HG03378 (cell line): ENCODE measurements around the gene ANKS1A.

Experiments
- ATAC-seq: cut with Tn5 transposase; IDR thresholded peaks from one replicate; pipeline ENCODE4 v1.9.1; 2021; ENCODE audit warnings: mild to moderate bottlenecking, moderate library complexity; ENCODE audit not compliant: unreplicated experiment

ANKS1A gene

DNA sequence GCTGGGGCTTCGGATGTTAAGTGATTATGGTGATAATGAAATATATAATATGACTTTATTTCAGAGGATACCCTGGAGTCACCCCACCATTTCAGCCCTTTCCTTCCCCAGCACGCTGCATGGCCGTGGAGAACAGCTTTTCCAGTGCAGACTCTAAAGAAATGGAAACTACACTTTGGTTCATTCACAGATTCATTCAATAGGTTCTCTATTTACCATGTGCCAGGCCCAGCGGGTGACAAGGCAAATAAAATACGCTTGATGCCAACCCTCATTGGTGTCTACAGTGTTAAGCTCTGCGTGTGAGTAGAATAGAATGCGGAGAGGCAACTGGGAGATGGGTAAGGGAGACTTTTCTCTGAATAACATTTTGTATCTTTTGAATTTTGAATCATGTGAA lies 162.3 kb downstream of the ANKS1A start:
- ATAC-seq, result no peak

DNA sequence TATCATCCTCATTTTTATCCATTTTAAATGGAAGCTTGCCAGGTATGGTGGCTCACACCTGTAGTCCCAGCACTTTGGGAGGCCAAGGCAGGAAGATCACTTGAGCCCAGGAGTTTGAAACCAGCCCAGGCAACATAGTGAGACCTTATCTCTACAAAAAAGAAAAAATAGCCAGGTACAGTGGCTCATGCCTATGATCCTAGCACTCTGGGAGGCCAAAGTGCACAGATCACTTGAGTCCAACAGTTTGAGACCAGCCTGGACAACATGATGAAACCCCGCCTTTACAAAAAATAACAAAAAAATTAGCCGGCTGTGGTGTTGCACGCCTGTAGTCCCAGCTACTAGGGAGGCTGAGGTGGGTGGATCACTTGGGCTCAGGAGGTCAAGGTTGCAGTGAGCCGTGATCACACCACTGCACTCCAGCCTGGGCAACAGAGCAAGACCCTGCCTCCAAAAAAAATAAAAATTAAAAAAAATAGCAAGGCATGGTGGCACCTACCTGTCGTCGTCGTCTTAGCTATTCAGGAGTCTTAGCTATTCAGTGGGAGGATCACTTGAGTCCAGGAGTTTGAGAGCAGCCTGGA lies 163.0 kb downstream of the ANKS1A start:
- no peak for ATAC-seq

DNA sequence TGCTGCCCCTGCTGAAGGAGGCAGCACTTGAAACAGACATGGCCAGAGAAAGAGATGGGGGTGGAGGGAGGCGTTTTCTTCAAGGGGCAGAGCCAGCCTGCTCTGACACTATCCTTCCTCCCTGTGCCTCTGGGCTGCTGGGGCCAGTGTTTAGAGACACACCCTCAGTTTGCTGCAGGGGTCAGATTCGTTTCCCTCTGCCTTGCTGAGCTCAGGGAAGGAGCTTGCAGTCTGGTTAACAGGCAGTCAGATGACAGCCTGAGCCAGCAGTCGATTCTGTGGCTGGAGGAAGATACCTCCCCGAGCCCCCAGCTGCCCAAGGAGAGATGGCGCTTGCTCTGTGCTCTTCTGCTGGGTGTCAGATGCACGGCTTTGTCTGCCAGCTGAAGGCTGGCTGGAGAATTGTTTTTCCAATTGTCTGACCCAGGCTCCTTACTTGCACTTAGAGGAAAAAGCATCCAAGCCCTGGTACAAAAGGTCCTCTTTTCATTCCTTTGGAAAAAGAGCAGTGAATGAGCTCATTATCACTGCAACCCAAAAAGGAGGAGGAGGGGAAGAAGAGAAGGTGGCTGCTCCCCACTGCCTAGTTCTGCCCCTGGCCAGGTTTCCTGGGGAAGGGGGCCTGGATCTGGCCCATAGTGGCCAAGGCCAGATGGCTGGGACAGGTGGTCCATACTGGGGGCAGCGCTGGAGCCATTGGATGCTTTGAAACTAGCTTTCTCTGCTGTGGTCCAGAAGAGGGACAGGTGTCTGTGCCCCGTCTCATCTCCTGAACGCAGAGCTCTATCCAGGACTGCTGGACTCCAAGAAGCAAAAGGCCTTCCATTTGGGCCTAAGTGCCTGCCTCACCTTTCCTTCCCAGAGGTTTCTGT lies 163.9 kb downstream of the ANKS1A start:
- no peak for ATAC-seq

DNA sequence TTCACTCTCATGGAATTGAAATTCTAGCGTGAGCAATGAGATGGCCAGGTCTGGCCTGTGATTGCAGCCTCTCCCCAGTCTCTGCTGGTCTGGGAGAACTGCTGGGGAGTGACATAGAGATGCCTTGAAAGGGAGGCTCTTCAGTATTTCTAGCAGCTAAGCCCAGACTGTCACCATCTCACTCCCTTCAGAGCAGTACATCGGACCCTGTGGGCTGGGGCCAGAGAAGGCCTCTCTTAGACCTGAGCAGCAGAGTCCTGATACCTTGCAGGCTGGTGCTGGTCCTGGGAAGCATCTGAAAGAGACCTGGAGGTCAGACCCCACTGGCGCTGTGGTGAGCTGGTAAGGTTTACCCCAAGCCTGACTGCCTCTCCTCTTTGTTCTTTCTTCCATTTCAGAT lies 164.6 kb downstream of the ANKS1A start:
- no peak for ATAC-seq

DNA sequence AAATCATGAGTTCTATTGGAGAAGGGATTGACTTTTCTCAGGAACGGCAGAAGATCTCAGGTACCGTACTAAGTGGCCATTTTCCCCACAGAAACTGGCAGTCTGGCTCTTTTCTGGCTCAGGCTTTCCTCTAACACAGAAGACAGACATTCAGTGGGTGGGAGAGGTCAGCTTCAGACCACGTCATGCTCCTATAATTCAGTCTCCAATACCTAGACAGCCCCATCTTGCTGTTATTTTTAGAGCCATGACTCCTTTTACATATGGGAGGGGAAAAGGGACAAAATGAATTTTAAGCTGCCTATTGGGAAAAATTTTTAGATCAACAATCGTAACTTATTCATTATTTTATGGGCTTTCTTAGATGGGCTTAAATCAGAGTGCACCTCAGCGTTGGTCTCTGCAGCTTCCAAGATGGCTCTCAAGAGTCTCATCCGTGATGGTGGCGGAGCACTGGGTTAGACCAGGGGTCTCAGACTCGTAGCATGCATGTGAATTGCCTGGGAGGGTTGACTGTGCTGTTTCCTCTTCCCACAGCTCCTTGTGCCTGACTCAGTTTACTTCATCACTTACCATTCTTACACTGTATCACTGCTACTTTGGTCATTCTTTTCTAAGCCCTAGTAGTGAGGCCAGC lies 165.2 kb downstream of the ANKS1A start:
- ATAC-seq, result no peak

DNA sequence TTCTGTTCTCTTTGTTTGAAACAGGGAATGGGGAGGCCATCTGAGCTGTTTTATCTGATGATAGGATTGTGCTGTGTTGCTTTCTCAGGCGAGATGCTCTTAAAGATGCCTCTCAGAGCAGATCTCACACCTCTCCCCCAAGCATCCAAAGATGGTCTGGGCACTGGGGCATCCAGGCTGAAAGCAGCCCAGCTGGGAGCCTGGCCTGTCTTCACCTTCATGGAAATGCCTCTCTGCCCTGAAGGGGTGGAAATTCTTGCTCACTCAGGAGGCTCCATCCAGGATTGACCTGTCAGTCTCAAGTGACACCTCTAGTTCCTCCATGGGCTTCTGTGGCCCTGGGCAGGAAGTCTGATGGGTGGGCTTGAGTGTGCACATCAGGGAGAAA lies 165.7 kb downstream of the ANKS1A start:
- ATAC-seq, result no peak

DNA sequence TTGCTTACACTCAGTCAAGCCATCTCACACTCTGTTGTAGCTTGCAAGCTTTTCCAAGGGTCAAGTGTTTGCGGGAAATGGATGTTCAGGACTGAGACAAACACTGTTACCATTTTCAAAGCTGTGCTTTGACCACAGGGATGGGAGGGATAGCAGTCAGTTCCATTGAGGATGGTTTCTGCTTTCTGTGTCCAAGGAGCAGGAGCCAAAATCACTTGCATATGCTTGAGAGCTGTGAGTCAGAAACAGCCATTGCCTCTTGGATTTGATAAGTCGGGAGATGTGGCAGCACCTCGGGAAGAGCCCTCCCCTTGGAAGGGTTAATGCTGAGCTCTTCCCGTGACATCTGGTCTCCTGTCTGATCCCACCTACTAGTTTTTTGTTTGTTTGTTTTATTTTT lies 166.8 kb downstream of the ANKS1A start:
- no peak for ATAC-seq

DNA sequence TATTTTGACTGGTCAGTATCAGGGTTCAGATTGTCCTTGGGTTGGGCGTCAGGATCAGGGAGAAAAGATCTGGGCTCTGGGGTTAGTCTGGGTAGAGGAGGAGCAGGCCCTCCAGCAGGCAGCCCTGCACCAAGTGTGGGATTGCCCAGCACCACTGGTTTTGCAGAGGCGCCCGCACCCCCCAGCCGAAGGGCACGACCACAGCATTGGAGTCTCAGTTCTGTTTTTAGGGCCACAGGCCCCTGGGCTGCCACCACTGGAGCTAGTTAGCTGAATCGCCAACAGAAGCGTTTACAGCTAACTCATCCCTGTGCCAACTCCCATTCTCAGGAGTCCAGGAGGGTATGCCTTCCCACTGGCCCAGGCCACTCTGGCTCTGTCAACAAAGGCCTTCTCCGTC lies 167.9 kb downstream of the ANKS1A start:
- ATAC-seq, result no peak

DNA sequence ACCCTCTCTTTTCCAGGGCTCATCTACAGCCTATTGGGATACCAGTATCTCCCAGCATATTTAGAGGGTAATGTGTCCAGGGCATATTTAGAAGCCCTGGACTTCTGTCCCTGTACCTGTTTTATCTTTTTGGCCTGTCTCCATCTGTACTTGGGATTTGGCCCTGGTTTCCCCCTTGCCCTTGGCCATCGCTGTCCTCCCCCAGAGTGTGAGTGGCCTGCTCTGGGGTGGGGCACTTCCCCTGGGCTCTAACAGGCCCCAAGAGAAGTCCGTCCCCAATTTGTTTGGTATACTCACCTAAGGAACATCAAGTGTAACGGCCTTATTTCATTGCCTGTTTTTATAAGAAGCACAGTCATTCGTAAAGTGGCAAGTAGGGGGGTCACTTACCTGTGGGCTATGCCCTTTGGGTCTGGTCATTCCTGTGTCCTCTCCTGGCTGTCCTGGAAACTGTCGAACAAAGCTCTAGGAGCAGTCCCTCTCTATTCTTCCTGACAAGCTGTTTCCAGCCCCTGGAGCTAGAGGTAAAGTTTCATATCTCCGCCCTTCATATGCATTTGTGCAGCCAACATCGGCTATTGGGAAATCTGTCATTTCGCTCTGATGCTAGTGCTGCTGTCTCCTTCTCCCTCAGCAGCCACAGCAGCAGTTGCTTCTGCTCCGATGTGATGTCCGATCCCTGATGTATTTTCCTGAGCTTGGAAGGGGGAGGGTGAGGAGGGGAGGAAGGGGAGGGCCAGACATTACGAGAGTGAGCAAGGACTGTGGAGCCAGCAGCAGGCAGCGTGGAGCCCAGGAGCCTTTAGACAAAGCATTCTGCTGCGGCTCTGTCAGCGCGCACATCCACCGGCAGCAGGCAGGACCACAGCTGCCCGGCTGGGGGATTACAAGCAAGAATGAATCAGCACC lies 168.6 kb downstream of the ANKS1A start:
- ATAC-seq, result no peak

DNA sequence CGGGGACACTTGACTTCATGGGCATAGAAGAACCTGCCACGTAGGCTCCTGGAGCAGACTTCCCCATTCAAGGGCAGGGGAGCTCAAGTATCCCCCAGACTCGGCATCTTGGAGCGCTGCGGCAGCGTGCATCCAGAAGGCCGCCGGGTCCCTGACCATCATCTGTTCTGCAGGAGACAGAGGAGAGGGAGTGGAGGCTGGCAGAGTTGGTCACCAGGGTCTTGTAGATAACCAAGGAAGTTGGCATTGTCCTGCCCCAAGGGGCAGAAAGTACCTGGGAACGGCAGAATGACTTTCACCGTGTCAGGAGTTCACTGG lies 169.3 kb downstream of the ANKS1A start:
- no peak for ATAC-seq

DNA sequence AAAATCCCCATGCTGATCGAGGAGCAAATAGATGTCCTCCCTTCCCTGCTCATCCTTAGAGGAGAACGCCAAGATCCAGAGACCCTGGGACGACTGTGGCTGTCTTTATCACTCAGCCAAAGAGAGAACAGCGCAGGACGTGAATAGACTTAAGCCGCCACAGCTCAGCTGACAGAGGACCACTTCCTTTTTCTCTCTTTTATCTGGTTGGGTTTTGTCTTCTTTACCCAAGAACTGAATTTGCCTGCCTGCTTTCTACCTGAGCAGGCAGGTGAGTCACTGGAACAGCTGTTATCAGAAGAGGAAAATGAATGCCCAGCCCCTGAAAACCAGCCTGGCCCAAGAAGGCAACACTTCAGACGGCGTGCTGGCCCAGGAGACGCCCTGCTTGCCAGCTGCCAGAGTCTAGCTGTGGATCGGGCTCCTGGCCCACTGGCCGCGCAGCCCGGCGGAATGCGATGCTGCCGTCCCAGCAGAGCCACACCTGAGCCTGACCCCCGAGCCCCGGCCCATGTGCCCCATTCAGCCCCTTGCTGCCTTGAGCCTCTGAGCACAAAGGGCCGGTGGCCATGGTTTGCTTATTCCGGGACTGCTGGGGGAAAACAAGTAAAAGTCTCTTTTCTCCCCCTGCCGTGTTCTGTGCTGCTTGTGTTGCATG lies 169.9 kb downstream of the ANKS1A start:
- no peak for ATAC-seq

DNA sequence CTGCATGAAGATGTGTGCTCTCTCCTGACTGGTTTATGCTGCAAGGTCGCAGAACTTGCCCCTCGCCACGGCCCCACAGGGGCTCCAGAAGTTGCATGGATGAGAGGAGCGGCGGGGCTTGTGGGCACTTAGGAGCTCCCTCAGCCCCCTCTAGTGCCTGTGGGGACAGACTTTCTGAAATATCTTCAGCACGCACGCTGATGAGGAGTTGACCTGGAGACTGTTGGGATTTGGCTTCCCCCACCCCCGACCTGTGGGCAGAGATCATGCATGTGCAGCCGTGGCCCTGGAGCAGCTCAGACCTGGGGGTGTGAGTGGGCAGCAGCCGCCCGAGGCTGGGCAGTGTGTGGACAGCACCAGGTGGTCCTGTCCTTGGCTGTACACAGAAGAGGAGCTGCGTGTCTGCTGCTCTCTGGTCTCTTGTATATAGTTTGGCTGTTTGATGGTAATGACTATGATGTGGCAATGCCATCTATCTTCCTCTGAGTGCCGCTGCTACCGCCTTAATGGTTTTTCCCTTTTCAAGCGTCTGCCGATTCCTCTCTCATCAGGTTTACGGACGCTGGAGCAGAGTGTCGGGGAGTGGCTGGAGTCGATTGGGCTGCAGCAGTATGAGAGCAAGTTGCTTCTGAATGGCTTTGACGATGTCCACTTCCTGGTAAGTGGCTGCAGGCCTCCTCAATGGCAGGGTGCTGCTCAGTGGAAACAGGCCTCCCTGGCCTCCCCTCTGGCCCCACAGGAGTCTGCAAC lies 170.7 kb downstream of the ANKS1A start:
- no peak for ATAC-seq

DNA sequence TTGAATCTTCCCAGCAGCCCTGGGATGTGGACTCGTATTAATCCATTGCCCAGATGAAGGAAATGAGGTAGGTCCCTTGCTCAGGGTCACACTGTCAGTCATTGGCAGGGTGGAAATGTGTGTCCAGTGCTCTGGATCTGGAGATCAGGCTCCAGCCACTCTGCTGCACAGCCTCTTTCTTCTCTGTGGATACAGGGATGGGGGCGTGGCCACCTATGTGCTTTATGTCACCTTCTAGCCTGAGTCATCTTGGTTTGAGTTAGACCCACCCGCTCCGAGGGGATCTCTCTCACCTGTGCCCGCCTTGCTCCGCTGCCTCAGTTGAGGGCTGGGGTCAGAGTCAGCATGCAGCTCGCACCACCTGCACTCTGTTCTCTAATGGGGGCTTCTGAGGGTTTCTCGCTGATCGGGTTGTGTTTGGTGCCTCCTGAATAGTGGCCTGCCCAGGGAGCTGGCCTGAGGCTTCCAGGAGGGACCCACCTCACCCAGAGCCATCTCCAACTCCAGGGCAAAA lies 172.1 kb downstream of the ANKS1A start:
- no peak for ATAC-seq

DNA sequence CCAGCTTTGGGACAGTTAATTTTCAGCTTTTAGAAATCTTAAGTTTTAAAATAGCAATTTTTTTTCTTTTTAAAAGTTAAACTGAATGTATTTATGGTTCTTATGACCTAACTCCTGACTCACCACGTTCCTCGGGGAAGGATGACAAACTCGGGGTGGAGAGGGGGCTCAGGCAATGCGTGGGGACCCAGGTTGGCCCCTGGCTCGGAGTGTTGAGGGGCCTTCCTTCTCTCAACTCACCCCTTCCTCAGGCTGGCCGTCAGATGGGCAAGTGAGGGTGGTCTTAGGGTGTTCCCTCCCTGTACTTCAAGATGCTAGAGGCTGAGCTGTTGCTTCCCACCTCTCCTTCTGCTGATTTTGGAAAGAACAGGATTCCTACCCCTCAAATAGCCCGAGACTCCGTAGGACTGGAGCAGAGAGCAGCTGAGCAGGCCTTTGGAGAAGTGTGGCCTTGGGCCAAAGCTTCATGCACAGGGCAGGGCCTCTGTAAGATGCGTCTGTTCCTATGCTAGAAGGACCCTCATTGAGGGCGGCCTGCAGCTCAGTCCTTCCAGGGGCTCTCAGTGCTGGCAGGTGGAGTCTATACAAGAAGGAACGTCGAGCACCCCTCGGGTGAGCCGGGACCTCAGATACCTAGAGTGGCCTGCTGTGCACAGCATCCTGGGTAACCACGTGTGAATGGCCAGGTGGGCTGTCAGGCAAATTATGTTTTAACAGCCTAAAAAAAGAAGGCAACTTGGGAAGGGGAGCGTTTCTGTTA lies 172.8 kb downstream of the ANKS1A start:
- ATAC-seq, result no peak

DNA sequence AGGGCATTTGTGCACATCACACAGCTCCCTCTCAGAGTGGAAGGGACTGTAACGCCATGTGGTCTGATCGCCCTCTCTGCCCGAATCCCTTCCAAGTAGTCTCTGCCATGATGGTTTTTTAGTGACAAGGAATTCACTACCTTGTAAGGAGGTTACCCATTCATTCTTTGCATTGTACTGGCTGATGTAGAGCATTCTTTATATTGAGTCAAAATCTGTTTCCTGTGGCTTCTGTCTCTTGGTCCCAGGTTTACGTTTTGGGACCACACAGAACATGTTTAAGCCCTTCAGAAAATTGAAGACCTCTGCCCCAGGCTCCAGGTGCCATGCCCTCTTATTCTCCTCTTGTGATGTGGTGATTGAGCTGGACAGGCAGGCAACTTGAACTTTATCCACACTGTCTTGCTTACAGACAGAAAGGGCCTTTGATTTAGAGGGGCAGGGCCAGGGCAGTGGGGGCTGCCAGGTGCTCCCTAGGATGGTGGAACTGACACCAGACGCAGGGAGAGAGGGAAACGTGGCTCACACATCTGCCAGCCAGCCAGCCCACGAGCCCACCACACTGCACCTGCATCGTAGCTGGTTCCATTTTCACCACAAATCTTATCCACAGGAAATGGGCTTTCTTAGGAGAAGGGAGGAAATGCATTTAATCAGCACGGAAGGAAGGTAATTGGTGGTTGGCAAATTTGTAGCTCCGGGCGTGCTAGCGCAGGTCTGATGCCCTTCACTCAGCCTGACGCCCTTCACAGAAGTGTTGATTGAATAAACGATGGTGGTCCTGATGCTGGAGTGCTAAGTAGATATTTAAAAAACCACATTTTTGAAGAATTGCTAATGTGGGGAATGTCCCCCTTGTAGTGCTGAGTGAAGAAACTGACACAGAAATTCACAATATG lies 173.9 kb downstream of the ANKS1A start:
- ATAC-seq, result no peak

DNA sequence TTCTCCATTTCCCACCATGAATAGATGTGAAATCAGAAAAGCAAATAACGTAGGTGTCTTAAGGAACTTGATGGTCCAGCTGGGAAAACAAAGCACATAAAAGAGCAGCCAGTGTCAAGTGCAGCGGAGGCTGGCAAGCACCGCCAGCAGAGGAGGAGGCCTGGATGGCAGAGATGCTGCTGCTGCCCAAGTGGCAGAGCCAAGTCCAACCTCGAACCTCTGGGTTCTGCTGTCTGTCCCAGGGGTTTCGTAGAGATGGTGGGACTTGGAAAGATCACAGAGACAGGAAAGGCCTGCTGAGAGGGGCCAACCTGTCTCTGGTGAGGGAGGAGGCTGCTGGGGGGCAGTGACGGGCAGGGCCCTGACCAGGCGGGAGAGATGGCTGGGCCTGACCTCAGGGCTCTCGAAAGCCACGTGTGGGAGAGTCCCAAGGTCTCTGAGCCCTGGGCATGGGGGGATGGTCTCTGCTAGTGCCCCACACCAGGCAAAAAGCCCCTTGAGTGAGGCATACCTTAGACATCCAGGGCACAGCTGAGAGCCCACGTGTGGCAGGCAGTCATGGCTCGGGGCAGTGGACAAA lies 174.7 kb downstream of the ANKS1A start:
- ATAC-seq, result no peak

DNA sequence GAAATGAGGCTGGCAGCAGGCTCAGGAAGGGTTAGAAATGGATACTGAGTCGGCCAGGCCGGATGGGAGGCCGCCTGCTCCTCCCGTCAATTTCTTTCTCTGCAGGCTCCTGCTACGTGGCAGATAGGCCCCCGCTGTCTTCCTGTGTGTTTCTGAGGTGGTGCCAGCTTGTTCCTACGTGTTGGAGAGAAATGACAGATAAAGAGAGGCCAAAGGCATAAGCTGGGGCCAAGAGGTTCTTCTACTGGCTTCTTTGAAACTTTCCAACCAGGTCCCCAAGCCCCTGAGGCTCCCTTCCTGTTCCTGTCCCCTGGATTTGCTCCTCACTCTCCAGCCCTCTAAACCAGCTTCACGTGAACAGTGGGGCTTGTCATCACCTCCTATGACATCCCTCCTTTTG lies 175.2 kb downstream of the ANKS1A start:
- ATAC-seq, result no peak
